IPS-18c (cell line): ENCODE results near the gene MCUR1.
"Not testable (repeated sequence)": the region's sequence is repeated elsewhere in the genome, so short reads cannot be mapped to it uniquely, and the experiment has no call there.

ENCODE experiments used
- H3K4me3 ChIP-seq: 2 replicates; pipeline ENCODE4 v1.7.0; 2013; ENCODE audit warnings: low read depth, mild to moderate bottlenecking, low read length, moderate library complexity; ENCODE audit not compliant: insufficient read depth
- H3K9me3 ChIP-seq: one replicate; pipeline ENCODE4 v1.6.1; 2013; ENCODE audit warnings: mild to moderate bottlenecking, low read length, moderate library complexity; ENCODE audit not compliant: control insufficient read depth, insufficient read depth

Gene MCUR1

GRCh38 chr6:13814176-13814937 is at the start of gene MCUR1:
MCUR1 (minus strand) TSS chr6:13814557; CDS start chr6:13814429, 128 bp downstream.
- peak within 1 kb of the TSS; percentile 90 for H3K4me3 ChIP-seq
- peaks cover 2% of the 10 kb centered on the region for H3K9me3 ChIP-seq

DNA sequence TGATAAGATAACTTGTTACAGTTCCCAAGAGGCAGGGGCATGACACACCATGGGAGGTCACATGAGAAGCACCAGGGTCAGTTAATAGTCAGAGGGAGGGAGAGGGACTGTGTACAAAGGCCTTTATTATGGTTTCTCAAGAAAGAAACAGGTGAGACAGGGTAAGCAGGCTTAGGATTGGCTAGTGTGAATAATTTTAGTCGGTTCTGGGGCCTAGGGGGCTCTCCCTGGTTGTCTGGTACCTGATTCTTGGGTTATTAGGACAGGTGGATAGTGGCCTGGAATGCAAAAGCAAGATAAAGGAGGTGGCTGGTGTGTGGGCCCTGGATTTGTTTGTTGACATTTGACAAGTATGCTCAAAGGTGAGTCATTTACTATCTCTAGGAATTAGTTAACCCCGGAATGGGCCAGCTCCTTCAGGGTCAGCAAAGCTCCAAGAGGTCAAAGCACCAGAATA is 49.4 kb upstream of the MCUR1 start:
- no peaks in the 10 kb centered on the region for H3K9me3 ChIP-seq
- H3K4me3 ChIP-seq = no peak overlapping the region

- H3K4me3 ChIP-seq = peak overlapping the region; percentile 47; the same call in 1 of the 2 replicates
- H3K9me3 ChIP-seq = not testable (repeated sequence)
Measured at GRCh38 chr6:13860556-13861185, 46.3 kb upstream of the MCUR1 start.

DNA sequence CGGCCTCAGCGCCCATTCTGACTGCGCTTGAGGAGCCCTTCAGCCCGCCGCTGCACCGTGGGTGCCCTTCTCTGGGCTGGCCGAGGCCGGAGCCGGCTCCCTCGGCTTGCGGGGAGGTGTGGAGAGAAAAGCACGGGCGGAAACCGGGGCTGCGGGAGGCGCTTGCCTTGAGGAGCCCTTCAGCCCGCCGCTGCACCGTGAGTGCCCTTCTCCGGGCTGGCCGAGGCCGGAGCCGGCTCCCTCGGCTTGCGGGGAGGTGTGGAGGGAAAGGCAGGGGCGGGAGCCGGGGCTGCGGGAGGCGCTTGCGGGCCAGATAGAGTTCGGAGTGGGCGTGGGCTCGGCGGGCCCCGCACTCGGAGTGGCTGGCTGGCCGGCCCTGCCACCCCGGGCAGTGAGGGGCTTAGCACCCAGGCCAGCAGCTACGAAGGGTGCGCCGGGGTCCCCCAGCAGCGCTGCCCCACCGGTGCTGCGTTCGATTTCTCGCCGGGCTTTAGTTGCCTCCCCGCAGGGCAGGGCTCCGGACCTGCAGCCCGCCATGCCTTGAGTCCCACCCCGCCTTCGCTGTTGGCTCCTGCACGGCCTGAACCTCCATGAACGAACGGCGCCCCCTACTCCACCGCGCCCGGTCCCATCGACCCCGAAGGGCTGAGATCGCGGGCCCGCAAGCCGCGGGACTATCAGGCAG is 45.7 kb upstream of the MCUR1 start:
- peak overlapping the region; percentile 47 for H3K4me3 ChIP-seq
- H3K9me3 ChIP-seq = no peaks in the 10 kb centered on the region

DNA sequence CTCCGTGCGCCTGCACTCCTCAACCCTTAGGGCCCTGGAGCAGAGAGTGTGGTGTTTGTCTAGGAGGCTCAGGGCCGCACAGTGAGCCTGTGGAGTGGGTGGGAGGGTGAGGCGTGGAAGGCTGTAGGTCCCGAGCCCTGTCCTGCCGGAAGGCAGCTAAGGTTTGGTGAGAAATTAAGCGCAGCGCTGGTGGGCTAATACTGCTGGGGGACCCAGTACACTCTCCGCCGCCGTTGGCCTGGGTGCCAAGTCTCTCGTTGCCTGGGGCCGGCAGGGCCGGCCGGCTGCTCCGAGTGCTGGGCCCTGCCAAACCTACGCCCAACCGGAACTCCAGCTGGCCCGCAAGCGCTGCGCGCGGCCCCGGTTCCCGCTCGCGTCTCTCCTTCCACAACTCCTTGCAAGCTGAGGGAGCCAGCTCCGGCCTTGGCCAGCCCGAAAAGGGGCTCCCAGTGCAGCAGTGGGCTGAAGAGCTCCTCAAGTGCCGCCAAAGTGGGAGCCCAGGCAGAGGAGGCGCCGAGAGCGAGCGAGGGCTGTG is 40.4 kb upstream of the MCUR1 start:
- H3K9me3 ChIP-seq = no peaks in the 10 kb centered on the region

DNA sequence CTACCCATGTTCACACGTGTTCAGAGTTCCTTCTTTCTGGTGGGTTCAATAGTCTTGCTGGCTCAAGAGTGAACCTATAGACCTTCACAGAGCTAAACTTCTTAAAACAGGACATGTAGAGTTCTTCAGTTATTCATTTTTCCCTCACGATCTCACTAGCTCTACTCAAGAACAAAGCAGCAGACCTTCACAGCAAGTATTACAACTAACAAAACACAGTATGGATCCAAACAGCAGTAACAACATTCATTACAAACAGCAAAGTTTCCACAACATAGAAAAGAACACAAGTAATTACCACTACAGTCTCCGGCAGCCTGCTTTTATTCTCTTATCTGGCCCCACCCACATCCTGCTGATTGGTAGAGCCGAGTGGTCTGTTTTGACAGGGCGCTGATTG is 39.5 kb upstream of the MCUR1 start:
- Histone ChIP-seq H3K9me3 (no peaks in the 10 kb centered on the region), H3K4me3 (no peak overlapping the region)

More for the DNA sequence above, 40.4 kb upstream of the MCUR1 start:
- no peak overlapping the region for H3K4me3 ChIP-seq

- Histone ChIP-seq H3K4me3 (no peak overlapping the region), H3K9me3 (no peaks in the 10 kb centered on the region)
Measured at GRCh38 chr6:13851803-13852202, 37.4 kb upstream of the MCUR1 start.

DNA sequence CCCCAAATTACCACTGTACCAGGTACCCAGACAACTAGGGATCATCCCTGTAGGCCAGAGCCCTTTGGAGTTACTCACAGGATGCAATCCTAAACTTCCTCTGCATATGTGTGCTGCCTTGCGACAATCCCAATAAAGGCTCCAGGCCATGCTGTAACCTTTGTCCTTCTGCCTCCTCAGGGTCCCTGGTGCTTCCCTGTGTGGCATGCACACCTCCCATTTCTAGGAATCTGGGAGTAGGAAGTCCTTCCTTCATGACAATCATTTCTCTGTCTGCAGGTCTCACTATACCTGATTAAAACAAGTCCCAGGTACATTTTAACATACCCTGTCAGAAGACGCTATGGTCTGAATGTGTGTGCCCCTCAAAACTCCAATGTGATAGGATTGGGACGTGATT is 37.0 kb upstream of the MCUR1 start:
- Histone ChIP-seq H3K9me3 (no peaks in the 10 kb centered on the region), H3K4me3 (no peak overlapping the region)

DNA sequence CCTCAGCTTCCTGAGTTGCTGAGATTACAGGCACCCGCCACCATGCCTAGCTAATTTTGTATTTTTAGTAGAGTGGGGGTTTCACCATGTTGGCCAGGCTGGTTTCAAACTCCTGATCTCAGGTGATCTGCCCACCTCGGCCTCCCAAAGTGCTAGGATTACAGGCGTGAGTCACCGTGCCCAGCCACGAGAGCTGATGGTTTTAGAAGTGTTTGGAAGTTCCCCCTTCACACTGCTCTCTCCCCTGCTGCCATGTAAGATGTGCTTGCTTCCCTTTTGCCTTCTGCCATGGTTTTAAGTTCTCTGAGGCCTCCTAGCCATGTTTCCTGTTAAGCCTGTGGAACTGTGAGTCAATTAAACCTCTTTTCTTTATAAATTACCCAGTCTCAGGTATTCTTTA is 36.3 kb upstream of the MCUR1 start:
- H3K9me3 ChIP-seq, H3K4me3 ChIP-seq: not testable (repeated sequence)

DNA sequence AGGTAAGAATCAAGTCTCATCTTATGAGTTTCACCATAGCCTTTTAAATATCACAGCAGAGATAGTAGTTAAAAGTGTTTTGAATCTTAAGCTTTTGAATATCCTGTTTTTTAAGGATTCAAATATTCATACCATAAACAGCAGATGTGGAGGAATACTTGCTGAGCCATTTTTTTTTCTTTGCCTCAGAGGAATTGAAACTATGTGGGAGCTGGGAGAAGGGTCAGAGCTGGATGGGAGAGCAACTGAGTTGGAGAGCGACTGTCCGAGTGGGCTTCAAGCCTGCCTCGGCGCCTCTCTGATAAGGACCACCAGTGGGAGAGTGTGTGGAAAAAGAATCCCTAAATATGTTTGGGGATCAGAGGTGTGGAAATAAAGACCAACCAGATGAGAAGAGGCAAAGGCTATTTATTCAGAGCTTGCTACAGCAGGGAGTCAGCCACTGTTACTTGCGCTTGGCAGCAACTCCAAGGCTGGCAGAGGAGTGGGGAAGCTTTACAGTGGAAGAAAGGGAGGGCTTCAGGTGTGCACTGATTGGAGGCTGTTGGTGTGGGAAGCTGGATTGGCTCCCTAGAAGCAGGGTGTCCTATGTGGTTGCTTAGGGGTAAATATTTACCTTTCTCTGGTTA is 34.3 kb upstream of the MCUR1 start:
- no peak overlapping the region for H3K4me3 ChIP-seq

GRCh38 chr6:13847326-13848050 is 33.1 kb upstream of the MCUR1 start:
- Histone ChIP-seq H3K4me3 (no peak overlapping the region), H3K9me3 (no peaks in the 10 kb centered on the region)

More for the DNA sequence above, 34.3 kb upstream of the MCUR1 start:
- no peaks in the 10 kb centered on the region for H3K9me3 ChIP-seq

- H3K9me3 ChIP-seq = no peaks in the 10 kb centered on the region
- H3K4me3 ChIP-seq = no peak overlapping the region
Measured at GRCh38 chr6:13846841-13847240, 32.5 kb upstream of the MCUR1 start.

DNA sequence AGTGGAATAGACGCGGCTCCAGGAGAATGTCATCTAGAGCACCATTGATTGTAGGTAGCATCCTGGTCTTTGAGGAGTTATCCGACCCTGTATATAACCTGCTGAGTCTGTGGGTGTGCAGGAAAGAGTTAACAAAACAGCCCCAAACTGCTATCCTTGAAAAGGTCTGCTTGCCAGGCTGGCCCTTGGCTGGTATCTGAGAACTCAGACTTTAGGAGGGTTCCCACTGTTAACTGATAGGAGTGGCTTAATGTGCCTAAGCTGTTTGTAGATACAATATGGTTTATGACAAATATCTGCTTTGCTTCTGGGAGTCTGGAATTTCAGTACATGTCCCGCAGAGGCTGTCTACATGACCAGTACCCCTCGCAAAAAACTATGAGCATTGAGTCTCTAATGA is 27.6 kb upstream of the MCUR1 start:
- no peak overlapping the region for H3K4me3 ChIP-seq

GRCh38 chr6:13838616-13839015 is 24.3 kb upstream of the MCUR1 start:
- peaks cover 2% of the 10 kb centered on the region for H3K9me3 ChIP-seq
- H3K4me3 ChIP-seq = no peak overlapping the region

More for the DNA sequence above, 27.6 kb upstream of the MCUR1 start:
- peaks cover 2% of the 10 kb centered on the region for H3K9me3 ChIP-seq

GRCh38 chr6:13836170-13836569 is 21.8 kb upstream of the MCUR1 start:
- no peak overlapping the region for H3K4me3 ChIP-seq
- peaks cover 2% of the 10 kb centered on the region for H3K9me3 ChIP-seq

DNA sequence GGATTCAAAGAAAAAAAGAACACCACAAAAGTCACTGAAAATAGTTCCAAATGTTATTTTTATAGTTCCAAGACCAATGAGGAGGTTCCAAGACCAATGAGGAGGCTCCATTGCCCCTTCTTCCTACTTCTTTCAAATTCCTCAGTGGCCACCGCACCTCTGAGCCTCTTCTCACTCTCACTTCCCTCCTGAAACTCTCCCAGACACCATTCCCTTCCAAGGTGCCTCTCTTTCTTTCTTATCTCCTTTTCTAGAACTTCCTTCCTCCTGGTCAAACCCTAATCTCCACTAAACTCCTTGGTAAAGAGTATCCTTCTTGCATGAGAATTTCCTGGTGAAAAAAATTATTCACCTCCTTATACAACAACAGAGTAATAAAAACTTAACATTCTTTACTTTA is 20.4 kb upstream of the MCUR1 start:
- Histone ChIP-seq H3K4me3 (no peak overlapping the region), H3K9me3 (peaks cover 6% of the 10 kb centered on the region)

DNA sequence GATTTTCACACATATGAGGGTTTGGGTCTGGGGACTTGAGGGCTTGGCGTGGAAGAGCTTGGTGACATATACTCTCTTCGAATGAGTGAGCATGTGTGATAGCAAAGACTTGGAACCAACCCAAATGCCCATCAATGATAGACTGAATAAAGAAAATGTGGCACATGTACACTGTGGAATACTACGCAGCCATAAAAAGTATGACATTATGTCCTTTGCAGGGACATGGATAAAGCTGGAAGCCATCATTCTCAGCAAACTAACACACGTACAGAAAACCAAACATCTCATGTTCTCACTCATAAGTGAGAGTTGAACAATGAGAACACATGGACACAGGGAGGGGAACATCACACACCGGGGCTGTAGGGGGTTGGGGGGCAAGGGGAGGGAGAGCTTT is 19.7 kb upstream of the MCUR1 start:
- not testable (repeated sequence) for H3K4me3 ChIP-seq, H3K9me3 ChIP-seq
